ENCODE results near the gene NAA38. TPM values are rescaled to one million over a fixed set of nuclear protein-coding genes. Genes with fewer than 3 reads are reported as not detected.

The NAA38 gene
- total RNA-seq, 3 donors from 2014 or later, result 40.4 to 47.5 (median 41.5) TPM

DNA sequence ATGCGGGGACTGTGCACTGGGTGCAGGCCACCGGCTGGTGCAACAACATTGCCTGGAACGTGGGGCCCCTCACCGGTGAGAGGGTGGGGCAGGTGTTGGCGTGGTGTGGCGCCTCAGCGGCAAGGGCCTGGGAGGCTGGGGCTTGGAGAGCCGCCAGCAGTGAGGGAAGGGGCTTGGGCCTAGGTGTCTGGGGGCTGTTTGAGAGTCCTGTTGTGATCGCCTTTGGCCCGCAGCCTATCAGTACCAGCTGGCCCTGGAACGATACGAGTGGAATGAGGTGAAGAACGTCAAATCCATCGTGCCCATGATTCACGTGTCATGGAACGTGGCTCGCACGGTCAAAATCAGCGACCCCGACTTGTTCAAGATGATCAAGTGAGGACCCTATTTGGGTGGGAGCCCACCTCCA is 5.1 kb downstream of the NAA38 start:
- Mint-ChIP-seq H3K36me3 (ENCODE audit: insufficient read depth) (peaks cover 33% of the 10 kb centered on the region), H3K9me3 (no peaks in the 10 kb centered on the region), H3K4me1 (ENCODE audit: low read depth) (peaks cover 37% of the 10 kb centered on the region), H3K4me3 (no peak overlapping the region), H3K27me3 (ENCODE audit: low read depth) (no peaks in the 10 kb centered on the region)
- DNase-seq (no peak), ATAC-seq (no peak)

DNA sequence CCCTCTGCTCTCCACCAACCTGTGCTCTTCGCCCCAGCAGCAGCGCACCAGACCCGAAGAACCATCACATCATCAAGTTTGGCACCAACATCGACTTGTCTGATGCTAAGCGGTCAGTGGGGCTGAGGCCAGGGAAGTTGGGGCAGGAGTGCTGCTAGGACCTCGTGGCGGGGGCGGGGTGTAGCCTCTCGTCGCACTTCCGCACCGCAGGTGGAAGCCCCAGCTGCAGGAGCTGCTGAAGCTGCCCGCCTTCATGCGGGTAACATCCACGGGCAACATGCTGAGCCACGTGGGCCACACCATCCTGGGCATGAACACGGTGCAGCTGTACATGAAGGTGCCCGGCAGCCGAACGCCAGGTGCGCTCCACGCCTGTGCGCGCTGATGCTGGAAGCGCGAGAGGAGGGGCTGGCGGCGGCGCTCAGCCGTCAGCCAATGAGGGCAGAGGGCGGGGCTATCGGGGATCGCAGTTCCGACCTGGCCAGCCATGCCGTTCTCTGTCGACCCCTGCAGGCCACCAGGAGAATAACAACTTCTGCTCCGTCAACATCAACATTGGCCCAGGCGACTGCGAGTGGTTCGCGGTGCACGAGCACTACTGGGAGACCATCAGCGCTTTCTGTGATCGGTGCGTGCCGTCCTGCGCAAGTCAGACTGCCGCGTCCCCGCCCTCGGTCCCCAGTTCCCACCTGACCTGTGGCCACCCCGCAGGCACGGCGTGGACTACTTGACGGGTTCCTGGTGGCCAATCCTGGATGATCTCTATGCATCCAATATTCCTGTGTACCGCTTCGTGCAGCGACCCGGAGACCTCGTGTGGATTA is 5.7 kb downstream of the NAA38 start:
- peaks cover 40% of the 10 kb centered on the region for H3K4me1 Mint-ChIP-seq (ENCODE audit: low read depth)
- H3K36me3 Mint-ChIP-seq (ENCODE audit: insufficient read depth), result peaks cover 35% of the 10 kb centered on the region
- ATAC-seq (peak; percentile 89 to 90), DNase-seq (peak; percentile 91)
- H3K4me3 Mint-ChIP-seq, result peak overlapping the region; percentile 74
- no peaks in the 10 kb centered on the region for H3K27me3 Mint-ChIP-seq (ENCODE audit: low read depth)
- H3K9me3 Mint-ChIP-seq, result no peaks in the 10 kb centered on the region

- ATAC-seq, result peak; percentile 5 to 13
- peak overlapping the region; percentile 74 for H3K4me3 Mint-ChIP-seq
- no peak for DNase-seq
- H3K27me3 Mint-ChIP-seq (ENCODE audit: low read depth), result no peaks in the 10 kb centered on the region
- H3K9me3 Mint-ChIP-seq, result no peaks in the 10 kb centered on the region
- peaks cover 38% of the 10 kb centered on the region for H3K36me3 Mint-ChIP-seq (ENCODE audit: insufficient read depth)
- H3K4me1 Mint-ChIP-seq (ENCODE audit: low read depth), result peaks cover 43% of the 10 kb centered on the region
Observed at GRCh38 chr17:7850701-7851437, 6.5 kb downstream of the NAA38 start.

DNA sequence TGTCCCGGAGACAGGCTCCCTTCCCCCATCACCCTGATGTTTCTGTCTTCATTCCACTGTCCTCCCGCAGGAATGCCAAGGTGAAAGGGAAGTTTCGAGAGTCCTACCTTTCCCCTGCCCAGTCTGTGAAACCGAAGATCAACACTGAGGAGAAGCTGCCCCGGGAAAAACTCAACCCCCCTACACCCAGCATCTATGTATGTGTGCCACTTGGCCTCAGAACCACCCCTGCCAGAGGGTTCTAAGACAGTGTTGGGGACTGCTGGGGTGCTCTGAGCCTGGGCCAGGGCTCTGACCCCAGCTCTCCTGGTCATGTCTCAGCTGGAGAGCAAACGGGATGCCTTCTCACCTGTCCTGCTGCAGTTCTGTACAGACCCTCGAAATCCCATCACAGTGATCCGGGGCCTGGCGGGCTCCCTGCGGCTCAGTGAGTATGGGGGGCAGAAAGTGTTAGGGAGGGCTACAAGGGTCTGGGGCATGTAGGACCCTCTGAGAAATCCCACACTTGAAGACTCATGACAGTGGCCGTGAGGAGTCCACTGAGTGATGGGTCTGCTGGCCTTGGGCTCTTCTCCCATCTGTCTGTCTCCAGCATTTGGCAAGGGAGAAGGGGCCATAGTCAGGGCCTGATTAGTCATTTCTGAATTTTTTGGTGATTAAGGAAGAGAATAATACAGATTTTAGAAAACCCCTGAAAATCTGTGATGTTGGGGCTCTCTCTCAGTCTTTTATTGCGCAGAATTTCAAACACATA is 7.4 kb downstream of the NAA38 start:
- Mint-ChIP-seq H3K4me1 (ENCODE audit: low read depth) (peaks cover 47% of the 10 kb centered on the region), H3K36me3 (ENCODE audit: insufficient read depth) (peaks cover 41% of the 10 kb centered on the region), H3K27me3 (ENCODE audit: low read depth) (no peaks in the 10 kb centered on the region), H3K4me3 (peak overlapping the region; percentile 74), H3K9me3 (no peaks in the 10 kb centered on the region)
- DNase-seq (no peak), ATAC-seq (no peak)

- no peaks in the 10 kb centered on the region for H3K9me3 Mint-ChIP-seq
- peak overlapping the region; percentile 74 for H3K4me3 Mint-ChIP-seq
- ATAC-seq, result no peak
- no peaks in the 10 kb centered on the region for H3K27me3 Mint-ChIP-seq (ENCODE audit: low read depth)
- H3K36me3 Mint-ChIP-seq (ENCODE audit: insufficient read depth), result peaks cover 41% of the 10 kb centered on the region
- DNase-seq, result no peak
- peaks cover 47% of the 10 kb centered on the region for H3K4me1 Mint-ChIP-seq (ENCODE audit: low read depth)
Observed at GRCh38 chr17:7849130-7849750, 8.1 kb downstream of the NAA38 start.

GRCh38 chr17:7848739-7849129 is 8.6 kb downstream of the NAA38 start:
- Mint-ChIP-seq H3K27me3 (ENCODE audit: low read depth) (no peaks in the 10 kb centered on the region), H3K4me1 (ENCODE audit: low read depth) (peaks cover 45% of the 10 kb centered on the region), H3K9me3 (no peaks in the 10 kb centered on the region), H3K4me3 (peak overlapping the region; percentile 74), H3K36me3 (ENCODE audit: insufficient read depth) (peaks cover 39% of the 10 kb centered on the region)
- ATAC-seq (no peak), DNase-seq (no peak)

DNA sequence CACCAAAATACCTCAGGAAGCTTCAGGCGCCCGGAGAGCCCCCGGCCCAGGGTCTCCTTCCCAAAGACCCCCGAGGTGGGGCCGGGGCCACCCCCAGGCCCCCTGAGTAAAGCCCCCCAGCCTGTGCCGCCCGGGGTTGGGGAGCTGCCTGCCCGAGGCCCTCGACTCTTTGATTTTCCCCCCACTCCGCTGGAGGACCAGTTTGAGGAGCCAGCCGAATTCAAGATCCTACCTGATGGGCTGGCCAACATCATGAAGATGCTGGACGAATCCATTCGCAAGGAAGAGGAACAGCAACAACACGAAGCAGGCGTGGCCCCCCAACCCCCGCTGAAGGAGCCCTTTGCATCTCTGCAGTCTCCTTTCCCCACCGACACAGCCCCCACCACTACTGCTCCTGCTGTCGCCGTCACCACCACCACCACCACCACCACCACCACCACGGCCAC is 9.2 kb downstream of the NAA38 start:
- ATAC-seq, result no peak
- Mint-ChIP-seq H3K27me3 (ENCODE audit: low read depth) (no peaks in the 10 kb centered on the region), H3K4me1 (ENCODE audit: low read depth) (peaks cover 44% of the 10 kb centered on the region), H3K4me3 (peak overlapping the region; percentile 70), H3K36me3 (ENCODE audit: insufficient read depth) (peaks cover 40% of the 10 kb centered on the region), H3K9me3 (no peaks in the 10 kb centered on the region)
- no peak for DNase-seq

GRCh38 chr17:7846765-7847661 is 10.3 kb downstream of the NAA38 start:
- DNase-seq, result no peak
- H3K4me1 Mint-ChIP-seq (ENCODE audit: low read depth), result peaks cover 40% of the 10 kb centered on the region
- no peaks in the 10 kb centered on the region for H3K27me3 Mint-ChIP-seq (ENCODE audit: low read depth)
- peaks cover 34% of the 10 kb centered on the region for H3K36me3 Mint-ChIP-seq (ENCODE audit: insufficient read depth)
- H3K9me3 Mint-ChIP-seq, result no peaks in the 10 kb centered on the region
- ATAC-seq, result no peak
- peak overlapping the region; percentile 96 for H3K4me3 Mint-ChIP-seq

GRCh38 chr17:7846063-7846735 is 11.2 kb downstream of the NAA38 start:
- no peak for ATAC-seq
- peak overlapping the region; percentile 96 for H3K4me3 Mint-ChIP-seq
- H3K4me1 Mint-ChIP-seq (ENCODE audit: low read depth), result peaks cover 36% of the 10 kb centered on the region
- no peaks in the 10 kb centered on the region for H3K9me3 Mint-ChIP-seq
- no peaks in the 10 kb centered on the region for H3K27me3 Mint-ChIP-seq (ENCODE audit: low read depth)
- peaks cover 26% of the 10 kb centered on the region for H3K36me3 Mint-ChIP-seq (ENCODE audit: insufficient read depth)
- DNase-seq, result no peak

DNA sequence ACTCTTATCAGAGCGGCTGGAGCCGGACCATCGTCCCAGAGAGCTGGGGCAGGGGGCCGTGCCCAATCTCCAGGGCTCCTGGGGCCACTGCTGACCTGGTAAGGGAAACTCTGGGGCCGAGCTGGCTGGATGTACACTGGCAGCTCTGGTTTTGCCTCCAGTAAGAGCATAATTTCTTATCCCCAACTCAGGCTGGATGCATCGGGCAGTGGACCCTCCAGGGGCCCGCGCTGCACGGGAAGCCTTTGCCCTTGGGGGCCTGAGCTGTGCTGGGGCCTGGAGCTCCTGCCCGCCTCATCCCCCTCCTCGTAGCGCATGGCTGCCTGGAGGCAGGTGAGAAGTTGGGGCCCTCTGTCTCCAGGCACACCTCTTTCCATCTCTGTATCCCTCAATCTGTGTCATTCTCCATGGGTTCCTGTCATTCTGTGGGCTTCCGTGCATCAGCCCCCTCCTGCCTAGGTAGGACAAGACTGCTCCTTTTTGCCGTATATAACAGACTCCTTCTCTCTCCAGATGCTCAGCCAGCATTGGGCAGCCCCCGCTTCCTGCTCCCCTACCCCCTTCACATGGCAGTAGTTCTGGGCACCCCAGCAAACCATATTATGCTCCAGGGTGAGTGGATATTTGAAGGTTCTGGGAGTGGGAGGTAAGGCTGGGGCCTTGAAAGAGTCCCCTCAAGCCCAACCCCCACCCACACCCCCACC is 11.8 kb downstream of the NAA38 start:
- peaks cover 25% of the 10 kb centered on the region for H3K36me3 Mint-ChIP-seq (ENCODE audit: insufficient read depth)
- peaks cover 36% of the 10 kb centered on the region for H3K4me1 Mint-ChIP-seq (ENCODE audit: low read depth)
- H3K9me3 Mint-ChIP-seq, result no peaks in the 10 kb centered on the region
- no peak for DNase-seq
- peak overlapping the region; percentile 96 for H3K4me3 Mint-ChIP-seq
- H3K27me3 Mint-ChIP-seq (ENCODE audit: low read depth), result no peaks in the 10 kb centered on the region
- no peak for ATAC-seq

GRCh38 chr17:7844292-7845154 is 12.8 kb downstream of the NAA38 start:
- Mint-ChIP-seq H3K4me1 (ENCODE audit: low read depth) (peaks cover 36% of the 10 kb centered on the region), H3K27me3 (ENCODE audit: low read depth) (no peaks in the 10 kb centered on the region), H3K9me3 (no peaks in the 10 kb centered on the region), H3K4me3 (peak overlapping the region; percentile 96), H3K36me3 (ENCODE audit: insufficient read depth) (peaks cover 23% of the 10 kb centered on the region)
- ATAC-seq (peak; percentile 40 to 46), DNase-seq (peak; percentile 71)
